Fibroblast of lung (primary cell): ENCODE results near the gene ABHD4. TPM values are rescaled to one million over a fixed set of nuclear protein-coding genes. Genes with fewer than 3 reads are reported as not detected.
A peak's percentile ranks its signal among the peaks of the same experiment; 100 is the strongest.
"Not testable (repeated sequence)": the region's sequence is repeated elsewhere in the genome, so short reads cannot be mapped to it uniquely, and the experiment has no call there.

Experiments used
- DNase-seq, 2 donors: peaks; one replicate each; pipeline versions ENCODE4 v3.0.0 to v3.0.0-alpha.2; 2010; ENCODE audit warnings: low read depth in 2 of 2
- H2AFZ ChIP-seq: 2 replicates; pipeline ENCODE4 v1.5.1; 2012; ENCODE audit warnings: low read length, control low read depth, inconsistent platforms
- H3K27ac ChIP-seq: 2 replicates; pipeline ENCODE4 v1.5.1; 2011; ENCODE audit warnings: low read length, control low read depth; ENCODE audit not compliant: insufficient read depth
- H3K27me3 ChIP-seq: 2 replicates; pipeline ENCODE4 v1.5.1; 2011; ENCODE audit warnings: mild to moderate bottlenecking, low read length; ENCODE audit not compliant: control insufficient read depth, insufficient read depth
- H3K36me3 ChIP-seq: 2 replicates; pipeline ENCODE4 v1.5.1; 2011; ENCODE audit warnings: low read length; ENCODE audit not compliant: control insufficient read depth, insufficient read depth
- H3K4me1 ChIP-seq: 2 replicates; pipeline ENCODE4 v1.5.1; 2011; ENCODE audit warnings: low read length; ENCODE audit not compliant: control insufficient read depth, insufficient read depth; ENCODE audit errors: extremely low read depth
- H3K4me2 ChIP-seq: 2 replicates; pipeline ENCODE4 v1.5.1; 2011; ENCODE audit warnings: low read length, control low read depth; ENCODE audit not compliant: insufficient read depth; ENCODE audit errors: extremely low read depth
- H3K4me3 ChIP-seq, 4 experiments: fragments of 200-600 bp in 1 of 4; sonication (generic) in 1 of 4; replicated peaks in 1 of 4; 2 replicates each; pipeline ENCODE4 v1.5.1; 2011 to 2016; ENCODE audit warnings: low read length in 4 of 4, low read depth in 3 of 4, mild to moderate bottlenecking in 3 of 4, control low read depth in 2 of 4, inconsistent platforms in 1 of 4, mixed read lengths in 1 of 4; ENCODE audit not compliant: insufficient read depth in 1 of 4; ENCODE audit errors: control extremely low read depth in 1 of 4
- H3K79me2 ChIP-seq: 2 replicates; pipeline ENCODE4 v1.5.1; 2012; ENCODE audit warnings: mild to moderate bottlenecking, low read length, inconsistent platforms; ENCODE audit not compliant: control insufficient read depth, insufficient read depth
- H3K9ac ChIP-seq: 2 replicates; pipeline ENCODE4 v1.5.1; 2011; ENCODE audit warnings: mild to moderate bottlenecking, low read length, control low read depth; ENCODE audit not compliant: insufficient read depth
- H3K9me3 ChIP-seq: 2 replicates; pipeline ENCODE4 v1.5.1; 2012; ENCODE audit warnings: low read depth, low read length; ENCODE audit not compliant: control insufficient read depth, insufficient read depth
- H4K20me1 ChIP-seq: 2 replicates; pipeline ENCODE4 v1.5.1; 2011; ENCODE audit warnings: low read length; ENCODE audit not compliant: control insufficient read depth, insufficient read depth; ENCODE audit errors: extremely low read depth
- CTCF ChIP-seq, 2 donors: IDR thresholded peaks in 1 of 2; conservative IDR thresholded peaks in 1 of 2; 1 replicate in 1 of 2; 2 replicates in 1 of 2; pipeline ENCODE4 v1.5.1; 2011 to 2012; ENCODE audit warnings: low read length in 2 of 2, control low read depth in 1 of 2, inconsistent platforms in 1 of 2, low read depth in 1 of 2, mild to moderate bottlenecking in 1 of 2
- EZH2 ChIP-seq: IDR thresholded peaks from 2 replicates; pipeline ENCODE4 v1.5.1; 2012; ENCODE audit warnings: low read length, control low read depth, mild to moderate bottlenecking; ENCODE audit errors: missing control alignments
- polyA plus RNA-seq, 2 donors: library from polyadenylated mRNA; depleted of rRNA in 1 of 2; stranded (reverse) in 1 of 2; unstranded in 1 of 2; fragments of >200 nt; gene quantifications; 2 replicates each; pipeline ENCODE4 v1.2.1, GENCODE V29; 2011 to 2012; ENCODE audit warnings: missing spikeins in 1 of 2
- total RNA-seq: library from RNA; depleted of rRNA; stranded (reverse); fragments of >200 nt; gene quantifications from 2 replicates; pipeline ENCODE4 v1.2.1, GENCODE V29; 2014

The ABHD4 gene
- total and polyA plus RNA-seq, 2 donors (not counting 1 experiment from before 2014, with no cell fraction given): 40.0 to 61.2 TPM

DNA sequence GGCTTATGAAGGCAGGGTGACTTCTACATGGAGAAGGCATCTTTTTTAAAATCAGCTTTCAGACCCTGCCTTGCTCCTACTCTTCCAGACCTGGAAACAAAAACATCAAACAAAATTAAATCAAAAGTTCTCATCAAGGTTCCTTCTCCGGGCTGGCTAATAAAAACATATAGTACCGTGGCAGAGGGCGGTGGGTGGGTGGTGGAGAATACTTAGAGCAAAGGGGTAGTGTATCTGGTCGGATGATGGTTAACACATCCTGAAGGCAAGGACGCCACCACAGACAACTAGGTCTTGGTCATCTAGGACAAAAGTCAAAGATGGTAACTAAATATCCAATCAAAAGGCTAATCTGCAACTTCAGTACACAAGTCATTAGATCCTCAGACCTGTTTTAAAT lies 10.9 kb upstream of the ABHD4 start:
- Histone ChIP-seq H3K79me2 (peaks cover 62% of the 10 kb centered on the region), H3K4me3 (peak overlapping the region in 2 of 4 experiments; percentile 20 to 72), H3K9ac (no peak overlapping the region), H3K4me2 (peak overlapping the region; percentile 96), H3K9me3 (no peaks in the 10 kb centered on the region), H2AFZ (no peak overlapping the region), H3K27ac (no peak overlapping the region), H3K36me3 (no peaks in the 10 kb centered on the region), H4K20me1 (no peaks in the 10 kb centered on the region), H3K4me1 (no peaks in the 10 kb centered on the region), H3K27me3 (no peaks in the 10 kb centered on the region)
- TF ChIP-seq EZH2 (no peak), CTCF (conservative IDR thresholded peaks at IDR 0.05 in 1 of 2, IDR thresholded peaks at IDR 0.05 in 1 of 2; ENCODE audit: low read depth in 1 of 2, low read length in 2 of 2) (no peak)
- DNase-seq: no peak

DNA sequence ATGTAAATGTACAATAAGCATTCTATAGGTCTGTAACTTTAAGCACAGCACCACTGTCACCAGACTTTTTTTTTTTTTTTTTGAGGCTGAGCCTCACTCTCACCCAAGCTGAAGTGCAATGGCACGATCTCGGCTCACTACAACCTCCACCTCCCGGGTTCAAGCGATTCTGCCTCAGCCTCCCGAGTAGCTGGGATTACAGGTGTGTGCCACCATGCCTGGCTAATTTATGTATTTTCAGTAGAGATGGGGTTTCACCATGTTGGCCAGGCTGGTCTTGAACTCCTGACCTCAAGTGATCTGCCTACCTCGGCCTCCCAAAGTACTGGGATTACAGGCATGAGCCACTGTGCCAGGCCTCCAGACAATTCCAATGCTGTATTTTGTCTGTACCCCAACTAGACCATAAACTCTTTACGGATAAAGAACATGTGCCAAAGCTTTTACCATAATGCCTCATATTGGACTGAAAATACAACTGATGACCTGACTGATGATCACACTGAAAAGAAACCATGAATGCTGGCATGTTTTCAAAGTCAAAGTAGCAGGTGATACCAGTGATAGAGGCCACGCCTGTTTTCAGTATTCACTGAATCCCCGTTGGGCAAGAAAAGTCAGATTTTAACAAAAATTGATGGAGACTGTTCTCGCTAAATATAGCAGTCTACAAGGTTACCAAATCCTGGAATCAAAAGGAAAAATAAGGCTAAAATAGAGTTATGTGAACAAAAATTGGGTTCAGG lies 10.2 kb upstream of the ABHD4 start:
- Histone ChIP-seq H3K27ac (peak overlapping the region; percentile 99), H3K79me2 (peaks cover 60% of the 10 kb centered on the region), H3K4me2 (peak overlapping the region; percentile 96), H3K9ac (peak overlapping the region; percentile 93), H3K4me3 (peak overlapping the region; percentile 72 to 89 (median 84))
- not testable (repeated sequence) for H3K27me3 ChIP-seq, H3K4me1 ChIP-seq, H4K20me1 ChIP-seq, H2AFZ ChIP-seq, H3K36me3 ChIP-seq, H3K9me3 ChIP-seq, DNase-seq

- DNase-seq: peak in 1 of 2 donors; percentile 12
- H3K36me3 ChIP-seq: no peaks in the 10 kb centered on the region
- H3K27ac ChIP-seq: peak overlapping the region; percentile 99
- no peak for TF ChIP-seq CTCF (conservative IDR thresholded peaks at IDR 0.05 in 1 of 2, IDR thresholded peaks at IDR 0.05 in 1 of 2; ENCODE audit: low read depth in 1 of 2, low read length in 2 of 2)
- TF ChIP-seq EZH2: no peak
- H2AFZ ChIP-seq: peak overlapping the region; percentile 44
- peak overlapping the region; percentile 72 to 89 (median 84) for H3K4me3 ChIP-seq
- H3K9ac ChIP-seq: peak overlapping the region; percentile 93
- no peaks in the 10 kb centered on the region for H4K20me1 ChIP-seq
- H3K4me1 ChIP-seq: no peaks in the 10 kb centered on the region
- peak overlapping the region; percentile 96 for H3K4me2 ChIP-seq
- peaks cover 53% of the 10 kb centered on the region for H3K79me2 ChIP-seq
- no peaks in the 10 kb centered on the region for H3K27me3 ChIP-seq
- no peaks in the 10 kb centered on the region for H3K9me3 ChIP-seq
These were observed 9.5 kb upstream of the ABHD4 start for GRCh38 chr14:22588526-22589095.
